Urinary bladder (tissue), 4 donors: Measurements from ENCODE around the gene MXRA7. TPM values are rescaled to one million over a fixed set of nuclear protein-coding genes. Genes with fewer than 3 reads are reported as not detected.
"Not testable (repeated sequence)": the region's sequence is repeated elsewhere in the genome, so short reads cannot be mapped to it uniquely, and the experiment has no call there.

Experiments used
- DNase-seq: peaks from one replicate; pipeline ENCODE4 v3.0.0-alpha.2; 2015; ENCODE audit errors: extremely low spot score
- H3K27ac ChIP-seq: one replicate; pipeline ENCODE4 v1.5.1; 2013; ENCODE audit warnings: low read depth, mild to moderate bottlenecking, moderate library complexity
- H3K36me3 ChIP-seq: one replicate; pipeline ENCODE4 v1.6.1; 2013; ENCODE audit warnings: mild to moderate bottlenecking, moderate library complexity; ENCODE audit not compliant: insufficient read depth
- H3K4me1 ChIP-seq: one replicate; pipeline ENCODE4 v1.6.1; 2013; ENCODE audit warnings: mild to moderate bottlenecking, moderate library complexity; ENCODE audit not compliant: insufficient read depth
- H3K4me3 ChIP-seq: one replicate; pipeline ENCODE4 v1.5.1; 2013; ENCODE audit warnings: low read depth, low read length
- WGBS: extraction: QIAGEN DNeasy Blood & Tissue Kit; methylation state at CpG from one replicate; pipeline ENCODE4 v1.1.7; 2013; 5-methylcytosine and 5-hydroxymethylcytosine counted together
- polyA plus RNA-seq: library from polyadenylated mRNA; stranded (reverse); fragments of 200-250 nt; gene quantifications from one replicate; pipeline ENCODE4 v1.2.3, GENCODE V29; 2013
- small RNA-seq: library from RNA; depleted of rRNA; stranded (forward); fragments of <200 nt; gene quantifications from one replicate; pipeline ENCODE3, GENCODE V24; 2014
- total RNA-seq: library from RNA; depleted of rRNA; stranded (reverse); fragments of >200 nt; gene quantifications from one replicate; pipeline ENCODE4 v1.2.3, GENCODE V29; 2014
- donor health status: healthy with polysubstance abuse.
- donor health status: healthy.

The MXRA7 gene
- total and polyA plus RNA-seq, 2 donors, result 188 to 432 TPM

- Histone ChIP-seq H3K4me1 (no peaks in the 10 kb centered on the region), H3K36me3 (no peaks in the 10 kb centered on the region), H3K4me3 (no peak overlapping the region), H3K27ac (no peak overlapping the region)
- DNase-seq, result no peak
- 90% methylated on average over 10 of the region's 10 CpGs for WGBS
Measured at GRCh38 chr17:76638263-76638662, 72.5 kb downstream of the MXRA7 start.

- not testable (repeated sequence) for H3K4me1 ChIP-seq, H3K4me3 ChIP-seq, DNase-seq, H3K36me3 ChIP-seq, H3K27ac ChIP-seq
- 83% methylated on average over 22 of the region's 27 CpGs for WGBS
Measured at GRCh38 chr17:76636486-76637206, 74.1 kb downstream of the MXRA7 start.

GRCh38 chr17:76635659-76636360 lies 75.0 kb downstream of the MXRA7 start:
- Histone ChIP-seq H3K4me3 (no peak overlapping the region), H3K27ac (no peak overlapping the region), H3K4me1 (no peaks in the 10 kb centered on the region), H3K36me3 (no peaks in the 10 kb centered on the region)
- DNase-seq, result no peak
- WGBS, result 55% methylated on average over 8 of the region's 8 CpGs

- H3K36me3 ChIP-seq, result no peaks in the 10 kb centered on the region
- 81% methylated on average over 5 of the region's 5 CpGs for WGBS
- no peak overlapping the region for H3K4me3 ChIP-seq
- DNase-seq, result no peak
- no peaks in the 10 kb centered on the region for H3K4me1 ChIP-seq
- H3K27ac ChIP-seq, result no peak overlapping the region
Measured at GRCh38 chr17:76635039-76635438, 75.7 kb downstream of the MXRA7 start.

GRCh38 chr17:76633628-76634328 lies 77.0 kb downstream of the MXRA7 start:
- Histone ChIP-seq H3K4me1 (no peaks in the 10 kb centered on the region), H3K36me3 (no peaks in the 10 kb centered on the region), H3K4me3 (no peak overlapping the region), H3K27ac (no peak overlapping the region)
- 88% methylated on average over 14 of the region's 14 CpGs for WGBS
- DNase-seq, result no peak

GRCh38 chr17:76631821-76632565 lies 78.8 kb downstream of the MXRA7 start:
- Histone ChIP-seq H3K36me3 (no peaks in the 10 kb centered on the region), H3K27ac (no peak overlapping the region), H3K4me1 (no peaks in the 10 kb centered on the region), H3K4me3 (no peak overlapping the region)
- DNase-seq, result no peak
- 61% methylated on average over 10 of the region's 10 CpGs for WGBS

- Histone ChIP-seq H3K4me3 (no peak overlapping the region), H3K27ac (no peak overlapping the region), H3K36me3 (no peaks in the 10 kb centered on the region), H3K4me1 (no peaks in the 10 kb centered on the region)
- no peak for DNase-seq
- WGBS, result 69% methylated on average over 6 of the region's 6 CpGs
Measured at GRCh38 chr17:76630151-76630550, 80.6 kb downstream of the MXRA7 start.

Small RNA genes lying within 50 kb of the gene (small RNA-seq; reads per million reads assigned to genes)
- not detected for gene AC005837.3
- gene RF02271, result not detected
- not detected for gene RNU6-227P
- gene RNU6-97P, result not detected
- 0.12 reads per million for gene RNY4P36

Other genes starting within 250 kb of the MXRA7 start
- not detected for gene AANAT, start 243.4 kb downstream of the MXRA7 start, total RNA-seq
- gene AANAT, start 243.4 kb downstream of the MXRA7 start, polyA plus RNA-seq, result not detected
- gene RHBDF2, start 209.5 kb downstream of the MXRA7 start, total RNA-seq, result 4.2 TPM
- 17.2 TPM for gene RHBDF2, start 209.5 kb downstream of the MXRA7 start, polyA plus RNA-seq
- gene CYGB, start 173.3 kb downstream of the MXRA7 start, total RNA-seq, result 14.4 TPM
- 68.7 TPM for gene CYGB, start 173.3 kb downstream of the MXRA7 start, polyA plus RNA-seq
- gene PRCD, start 170.9 kb downstream of the MXRA7 start, total RNA-seq, result 7.1 TPM
- gene PRCD, start 170.9 kb downstream of the MXRA7 start, polyA plus RNA-seq, result 10.6 TPM
- 10.3 TPM for gene ST6GALNAC2, start 125.1 kb downstream of the MXRA7 start, total RNA-seq
- 7.6 TPM for gene ST6GALNAC2, start 125.1 kb downstream of the MXRA7 start, polyA plus RNA-seq
- gene ST6GALNAC1, start 67.2 kb downstream of the MXRA7 start, total RNA-seq, result 0.42 TPM
- gene ST6GALNAC1, start 67.2 kb downstream of the MXRA7 start, polyA plus RNA-seq, result 4.2 TPM
- 13.5 TPM for gene JMJD6, start 15.6 kb upstream of the MXRA7 start, total RNA-seq
- 41.4 TPM for gene JMJD6, start 15.6 kb upstream of the MXRA7 start, polyA plus RNA-seq
- 22.6 TPM for gene METTL23, start 15.9 kb upstream of the MXRA7 start, total RNA-seq
- 38.4 TPM for gene METTL23, start 15.9 kb upstream of the MXRA7 start, polyA plus RNA-seq
- 134 TPM for gene SRSF2, start 26.4 kb upstream of the MXRA7 start, total RNA-seq
- gene SRSF2, start 26.4 kb upstream of the MXRA7 start, polyA plus RNA-seq, result 148 TPM
- 69.5 TPM for gene MFSD11, start 27.2 kb upstream of the MXRA7 start, total RNA-seq
- gene MFSD11, start 27.2 kb upstream of the MXRA7 start, polyA plus RNA-seq, result 16.6 TPM
- gene MGAT5B, start 157.4 kb upstream of the MXRA7 start, total RNA-seq, result 0.63 TPM
- 0.38 TPM for gene MGAT5B, start 157.4 kb upstream of the MXRA7 start, polyA plus RNA-seq